CD14-positive monocyte (primary cell): ENCODE data around the gene COMT. TPM values are rescaled to one million over a fixed set of nuclear protein-coding genes. Genes with fewer than 3 reads are reported as not detected.

Experiments
- DNase-seq, 3 donors: peaks; one replicate each; pipeline ENCODE4 v3.0.0-alpha.2; 2011 to 2022
- H2AFZ ChIP-seq: 2 replicates; pipeline ENCODE4 v1.6.0; 2012; ENCODE audit warnings: mild to moderate bottlenecking, low read depth, low read length, inconsistent platforms; ENCODE audit not compliant: insufficient read depth, poor library complexity, severe bottlenecking
- H3K27ac ChIP-seq, 2 donors: 1 replicate in 1 of 2; 2 replicates in 1 of 2; pipeline ENCODE4 v1.5.1; 2012 to 2013; ENCODE audit warnings: low read length in 2 of 2, control low read depth in 1 of 2, inconsistent platforms in 1 of 2, low read depth in 1 of 2, mild to moderate bottlenecking in 1 of 2
- H3K27me3 ChIP-seq, 2 donors: one replicate each; pipeline versions ENCODE4 v1.6.0 to v1.6.1; 2011 to 2013; ENCODE audit warnings: low read length in 2 of 2; ENCODE audit not compliant: control insufficient read depth in 2 of 2, insufficient read depth in 2 of 2
- H3K36me3 ChIP-seq, 2 donors: replicated peaks in 1 of 2; 1 replicate in 1 of 2; 2 replicates in 1 of 2; pipeline versions ENCODE4 v1.5.1 to v1.6.1; 2012 to 2013; ENCODE audit warnings: low read length in 2 of 2, control low read depth in 1 of 2, inconsistent platforms in 1 of 2, mild to moderate bottlenecking in 1 of 2; ENCODE audit not compliant: insufficient read depth in 2 of 2, control insufficient read depth in 1 of 2
- H3K4me1 ChIP-seq, 2 donors: 1 replicate in 1 of 2; 2 replicates in 1 of 2; pipeline versions ENCODE4 v1.5.1 to v1.6.1; 2012 to 2013; ENCODE audit warnings: low read length in 2 of 2, control low read depth in 1 of 2, inconsistent platforms in 1 of 2, mild to moderate bottlenecking in 1 of 2, moderate library complexity in 1 of 2; ENCODE audit not compliant: insufficient read depth in 2 of 2, control insufficient read depth in 1 of 2
- H3K4me2 ChIP-seq: replicated peaks from 2 replicates; pipeline ENCODE3; 2012; ENCODE audit warnings: low read length, moderate library complexity, mild to moderate bottlenecking; ENCODE audit not compliant: poor library complexity, severe bottlenecking; ENCODE audit errors: extremely low read depth
- H3K4me3 ChIP-seq, 3 experiments: fragments of 200-600 bp in 1 of 3; sonication (generic) in 1 of 3; replicated peaks in 1 of 3; 1 replicate in 2 of 3; 2 replicates in 1 of 3; pipeline ENCODE4 v1.5.1; 2011 to 2013; ENCODE audit warnings: low read length in 3 of 3, mild to moderate bottlenecking in 3 of 3, control low read depth in 2 of 3, low read depth in 2 of 3, inconsistent platforms in 1 of 3, moderate library complexity in 1 of 3
- H3K79me2 ChIP-seq: 2 replicates; pipeline ENCODE4 v1.6.0; 2012; ENCODE audit warnings: mild to moderate bottlenecking, control low read depth, inconsistent platforms, low read length, moderate library complexity; ENCODE audit not compliant: insufficient read depth
- H3K9ac ChIP-seq: 2 replicates; pipeline ENCODE4 v1.6.0; 2017; ENCODE audit warnings: low read length, mild to moderate bottlenecking; ENCODE audit not compliant: insufficient read depth, poor library complexity, severe bottlenecking
- H3K9me3 ChIP-seq, 2 donors: replicated peaks in 1 of 2; 1 replicate in 1 of 2; 2 replicates in 1 of 2; pipeline versions ENCODE4 v1.5.1 to v1.6.1; 2012 to 2013; ENCODE audit warnings: low read length in 2 of 2, control low read depth in 1 of 2; ENCODE audit not compliant: control insufficient read depth in 1 of 2, insufficient read depth in 1 of 2
- H4K20me1 ChIP-seq: 2 replicates; pipeline ENCODE4 v1.6.0; 2012; ENCODE audit warnings: mild to moderate bottlenecking, low read length, control low read depth, moderate library complexity; ENCODE audit not compliant: insufficient read depth
- H3K27ac Mint-ChIP-seq, 7 donors: one replicate each; pipeline ENCODE4 v1.8.0; 2020; ENCODE audit warnings: mild to moderate bottlenecking in 7 of 7, mixed read lengths in 7 of 7, moderate library complexity in 6 of 7, inconsistent platforms in 2 of 7
- H3K27me3 Mint-ChIP-seq, 3 donors: one replicate each; pipeline ENCODE4 v1.8.0; 2021 to 2022; ENCODE audit warnings: low read depth in 3 of 3, mild to moderate bottlenecking in 3 of 3, mixed read lengths in 3 of 3, moderate library complexity in 3 of 3, inconsistent platforms in 1 of 3
- H3K36me3 Mint-ChIP-seq, 2 donors: one replicate each; pipeline ENCODE4 v1.8.0; 2020; ENCODE audit warnings: mixed read lengths in 2 of 2, inconsistent platforms in 1 of 2, mild to moderate bottlenecking in 1 of 2
- H3K4me1 Mint-ChIP-seq: one replicate; pipeline ENCODE4 v1.8.0; 2020; ENCODE audit warnings: mild to moderate bottlenecking, mixed read lengths
- H3K4me3 Mint-ChIP-seq, 2 donors: one replicate each; pipeline ENCODE4 v1.8.0; 2020; ENCODE audit warnings: mild to moderate bottlenecking in 2 of 2, mixed read lengths in 2 of 2, moderate library complexity in 1 of 2
- H3K9me3 Mint-ChIP-seq, 7 donors: one replicate each; pipeline ENCODE4 v1.8.0; 2020 to 2022; ENCODE audit warnings: mixed read lengths in 7 of 7, mild to moderate bottlenecking in 6 of 7, moderate library complexity in 6 of 7, inconsistent platforms in 2 of 7
- whole genome bisulfite sequencing: methylation state at CpG from one replicate; pipeline ENCODE4 v1.1.5; 2013; ENCODE audit warnings: missing lambda C conversion rate; ENCODE audit not compliant: insufficient coverage; 5-methylcytosine and 5-hydroxymethylcytosine counted together
- intact Hi-C, 2 donors: fragments of 100-400 bp; cut with micrococcal nuclease; formaldehyde crosslinking; loops; one replicate each; pipeline versions ENCODE4 v1.15.0 to v1.15.1; 2023
- polyA plus RNA-seq, 3 donors: library from polyadenylated mRNA; depleted of rRNA in 1 of 3; unstranded in 2 of 3; stranded (reverse) in 1 of 3; fragments of 300-500 nt in 2 of 3; fragments of >200 nt in 1 of 3; fragmentation: Illumina TruSeq in 2 of 3; gene quantifications; 1 replicate in 2 of 3; 2 replicates in 1 of 3; pipeline ENCODE4 v1.2.3, GENCODE V29; 2012 to 2021
- TF ChIP-seq, protein P1 (sequence below): fragments of 200-600 bp; IDR thresholded peaks from one replicate; pipeline ENCODE4 v1.8.0; 2022; ENCODE audit warnings: antibody characterized with exemption, mild to moderate bottlenecking

Gene COMT
- polyA plus RNA-seq, 3 donors: 314 to 400 (median 329) TPM

DNA sequence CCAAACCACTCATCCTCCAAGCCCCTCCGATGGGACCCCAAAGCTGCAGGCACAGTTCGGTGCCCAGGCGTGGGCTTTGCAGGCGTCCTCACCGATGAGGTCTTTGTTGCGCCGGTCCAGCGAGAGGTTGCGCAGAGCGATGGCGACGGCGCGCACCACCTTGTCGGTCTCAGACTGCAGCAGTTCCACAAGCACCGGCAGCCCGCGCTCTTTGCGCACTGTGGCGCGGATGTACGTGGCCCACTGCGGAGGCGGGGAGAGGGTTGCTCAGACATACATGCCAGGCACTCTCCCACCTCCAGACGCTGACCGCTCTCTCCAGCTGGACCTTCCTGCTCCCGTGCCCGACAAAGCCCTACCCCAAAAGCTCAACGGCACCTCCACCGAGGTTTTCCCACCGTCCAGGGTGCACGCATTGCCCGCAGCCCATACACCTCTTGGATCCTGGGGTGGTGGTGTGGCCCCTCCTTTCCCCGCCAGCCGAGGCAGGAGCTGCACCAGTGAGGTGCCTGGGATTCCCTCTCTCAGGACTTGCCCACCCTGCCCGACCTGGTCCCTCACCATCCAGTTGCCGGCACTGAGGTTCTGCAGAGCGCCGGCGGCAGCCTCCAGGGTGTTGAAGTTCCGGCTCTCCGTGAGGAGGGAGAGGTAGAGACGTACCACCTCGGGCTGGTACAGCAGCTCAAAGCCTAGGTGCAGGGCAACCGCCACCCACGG lies 32.1 kb downstream of the COMT start:
- Histone ChIP-seq H4K20me1 (peaks cover 21% of the 10 kb centered on the region), H3K9me3 (no peaks in the 10 kb centered on the region), H3K27ac (no peak overlapping the region), H3K27me3 (no peaks in the 10 kb centered on the region), H3K4me2 (no peak overlapping the region), H3K9ac (no peak overlapping the region), H3K4me3 (no peak overlapping the region), H2AFZ (no peak overlapping the region), H3K36me3 (peaks cover 8 to 9% of the 10 kb centered on the region in 2 donors), H3K4me1 (no peaks in the 10 kb centered on the region), H3K79me2 (no peaks in the 10 kb centered on the region)
- no peak overlapping the region for H3K27ac Mint-ChIP-seq
- TF ChIP-seq, protein P1, sequence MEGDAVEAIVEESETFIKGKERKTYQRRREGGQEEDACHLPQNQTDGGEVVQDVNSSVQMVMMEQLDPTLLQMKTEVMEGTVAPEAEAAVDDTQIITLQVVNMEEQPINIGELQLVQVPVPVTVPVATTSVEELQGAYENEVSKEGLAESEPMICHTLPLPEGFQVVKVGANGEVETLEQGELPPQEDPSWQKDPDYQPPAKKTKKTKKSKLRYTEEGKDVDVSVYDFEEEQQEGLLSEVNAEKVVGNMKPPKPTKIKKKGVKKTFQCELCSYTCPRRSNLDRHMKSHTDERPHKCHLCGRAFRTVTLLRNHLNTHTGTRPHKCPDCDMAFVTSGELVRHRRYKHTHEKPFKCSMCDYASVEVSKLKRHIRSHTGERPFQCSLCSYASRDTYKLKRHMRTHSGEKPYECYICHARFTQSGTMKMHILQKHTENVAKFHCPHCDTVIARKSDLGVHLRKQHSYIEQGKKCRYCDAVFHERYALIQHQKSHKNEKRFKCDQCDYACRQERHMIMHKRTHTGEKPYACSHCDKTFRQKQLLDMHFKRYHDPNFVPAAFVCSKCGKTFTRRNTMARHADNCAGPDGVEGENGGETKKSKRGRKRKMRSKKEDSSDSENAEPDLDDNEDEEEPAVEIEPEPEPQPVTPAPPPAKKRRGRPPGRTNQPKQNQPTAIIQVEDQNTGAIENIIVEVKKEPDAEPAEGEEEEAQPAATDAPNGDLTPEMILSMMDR: no peak
- H3K4me1 Mint-ChIP-seq: peaks cover 17% of the 10 kb centered on the region
- no peak overlapping the region for H3K4me3 Mint-ChIP-seq
- peaks cover 3 to 7% of the 10 kb centered on the region in 2 donors for H3K36me3 Mint-ChIP-seq
- WGBS: 97% methylated on average over 28 of the region's 46 CpGs
- no peaks in the 10 kb centered on the region for H3K9me3 Mint-ChIP-seq
- intact Hi-C loops: loop anchor here (5.0 to 10.0 kb wide), 3 partner anchors 39 to 311 kb away; no protein-coding TSS in a partner anchor
- no peak for DNase-seq
- peaks cover 0 to 7% (median 5%) of the 10 kb centered on the region in 3 donors for H3K27me3 Mint-ChIP-seq

DNA sequence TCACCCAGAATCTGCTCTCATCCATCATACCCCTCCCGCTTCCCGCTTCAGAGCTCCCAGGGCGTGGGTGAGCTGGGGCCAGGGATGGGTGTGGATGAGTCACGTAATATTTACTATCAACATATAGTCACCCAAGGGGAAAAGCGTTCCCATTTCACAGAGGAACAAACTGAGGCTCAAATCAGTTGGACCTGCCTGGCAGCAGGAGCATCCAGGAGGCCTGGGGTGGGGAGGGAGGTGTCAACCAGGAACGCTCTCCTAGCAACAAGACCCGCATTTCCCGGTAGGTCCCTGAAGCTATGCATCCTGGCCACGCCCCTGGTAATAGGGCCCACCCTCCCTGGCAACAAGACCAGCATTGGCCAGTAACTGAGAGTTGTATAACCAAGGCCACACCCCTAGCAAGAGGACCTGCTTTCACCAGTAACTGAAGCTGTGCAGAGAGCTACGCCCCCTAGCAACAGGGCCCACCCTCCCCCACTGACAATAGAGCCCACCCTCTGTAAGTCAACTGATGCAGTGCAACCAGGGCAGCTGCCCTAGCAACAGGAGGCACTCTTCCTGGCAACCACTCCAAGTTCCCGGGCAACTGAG lies 32.8 kb downstream of the COMT start:
- H2AFZ ChIP-seq: no peak overlapping the region
- H3K4me3 Mint-ChIP-seq: no peak overlapping the region
- H3K4me1 Mint-ChIP-seq: peaks cover 17% of the 10 kb centered on the region
- H3K4me1 ChIP-seq: no peaks in the 10 kb centered on the region
- TF ChIP-seq, protein P1: no peak
- no peaks in the 10 kb centered on the region for H3K79me2 ChIP-seq
- H3K9ac ChIP-seq: no peak overlapping the region
- no peaks in the 10 kb centered on the region for H3K9me3 ChIP-seq
- peak; percentile 3 to 17 (median 16) for DNase-seq
- no peak overlapping the region for H3K27ac Mint-ChIP-seq
- no peak overlapping the region for H3K4me2 ChIP-seq
- H3K27ac ChIP-seq: no peak overlapping the region
- peaks cover 0 to 7% (median 5%) of the 10 kb centered on the region in 3 donors for H3K27me3 Mint-ChIP-seq
- peaks cover 0 to 2% of the 10 kb centered on the region in 2 donors for H3K36me3 Mint-ChIP-seq
- H4K20me1 ChIP-seq: peaks cover 16% of the 10 kb centered on the region
- 32% methylated on average over 5 of the region's 11 CpGs for WGBS
- H3K27me3 ChIP-seq: no peaks in the 10 kb centered on the region
- no peak overlapping the region for H3K4me3 ChIP-seq
- H3K36me3 ChIP-seq: peaks cover 2 to 3% of the 10 kb centered on the region in 2 donors
- intact Hi-C loops: loop anchor here (5.0 to 10.0 kb wide), 3 partner anchors 38 to 310 kb away; no protein-coding TSS in a partner anchor
- H3K9me3 Mint-ChIP-seq: no peaks in the 10 kb centered on the region
